IMR-90 (cell line): ENCODE results near the gene MAPK13. TPM values are rescaled to one million over a fixed set of nuclear protein-coding genes. Genes with fewer than 3 reads are reported as not detected.

ENCODE experiments used
- ATAC-seq: fragments of 200-7000 bp; cut with Tn5 transposase; 2 replicates; pipeline ENCODE4 v1.9.1; 2020; ENCODE audit warnings: low read depth, mild to moderate bottlenecking, moderate library complexity
- BruUV-seq: library from RNA; stranded (reverse); fragments of 400-500 nt; replicated peaks from 2 replicates; lab custom pipeline; 2021; lab: Mats Ljungman, UMichigan
- CTCF ChIA-PET: fragments of 300-600 bp; formaldehyde crosslinking; extraction: SDS; loops from one replicate; lab custom pipeline; 2021; ENCODE audit warnings: antibody characterized with exemption; lab: Yijun Ruan, JAX
- POLR2A ChIA-PET: fragments of 300-600 bp; sonication (Branson Sonifier 250); formaldehyde crosslinking; loops from one replicate; lab custom pipeline; 2022; ENCODE audit warnings: antibody characterized with exemption; ENCODE audit not compliant: unreplicated experiment; lab: Charles Lee
- DNase-seq: peaks from one replicate; pipeline ENCODE4 v3.0.0; 2013
- H2AFZ ChIP-seq: replicated peaks from 2 replicates; pipeline ENCODE3; 2013; ENCODE audit warnings: low read length, mild to moderate bottlenecking; ENCODE audit not compliant: poor library complexity
- H2AK5ac ChIP-seq: 2 replicates; pipeline ENCODE4 v1.6.1; 2013; ENCODE audit warnings: low read depth, low read length, inconsistent platforms
- H2AK9ac ChIP-seq: replicated peaks from 2 replicates; pipeline ENCODE3; 2013; ENCODE audit warnings: mild to moderate bottlenecking, low read depth, low read length, moderate library complexity; ENCODE audit not compliant: poor library complexity
- H2BK120ac ChIP-seq: 2 replicates; pipeline ENCODE4 v1.6.1; 2013; ENCODE audit warnings: low read depth, low read length, inconsistent platforms
- H2BK15ac ChIP-seq: 3 replicates; pipeline ENCODE4 v1.6.1; 2013; ENCODE audit warnings: low read depth, low read length, inconsistent platforms
- H2BK20ac ChIP-seq: 2 replicates; pipeline ENCODE4 v1.6.1; 2013; ENCODE audit warnings: low read depth, mild to moderate bottlenecking, inconsistent platforms, low read length, moderate library complexity
- H2BK5ac ChIP-seq: 2 replicates; pipeline ENCODE4 v1.6.1; 2013; ENCODE audit warnings: mild to moderate bottlenecking, low read depth, low read length, inconsistent platforms; ENCODE audit not compliant: poor library complexity, severe bottlenecking
- H3K14ac ChIP-seq: replicated peaks from 2 replicates; pipeline ENCODE4 v1.6.1; 2013; ENCODE audit warnings: low read depth, low read length, inconsistent platforms
- H3K18ac ChIP-seq: 2 replicates; pipeline ENCODE4 v1.6.1; 2013; ENCODE audit warnings: low read depth, low read length, control low read depth
- H3K23ac ChIP-seq: 2 replicates; pipeline ENCODE4 v1.6.1; 2013; ENCODE audit warnings: low read depth, low read length, inconsistent platforms
- H3K27ac ChIP-seq: 2 replicates; pipeline ENCODE4 v1.5.1; 2013; ENCODE audit warnings: mild to moderate bottlenecking, control low read depth, low read length; ENCODE audit not compliant: insufficient read depth
- H3K27me3 ChIP-seq: 2 replicates; pipeline ENCODE4 v1.6.1; 2013; ENCODE audit warnings: low read length; ENCODE audit not compliant: control insufficient read depth, insufficient read depth
- H3K36me3 ChIP-seq: 2 replicates; pipeline ENCODE4 v1.6.1; 2013; ENCODE audit warnings: low read length, mixed read lengths; ENCODE audit not compliant: control insufficient read depth, insufficient read depth
- H3K4ac ChIP-seq: 2 replicates; pipeline ENCODE4 v1.6.1; 2013; ENCODE audit warnings: low read depth, low read length, inconsistent platforms
- H3K4me1 ChIP-seq: 2 replicates; pipeline ENCODE4 v1.6.1; 2013; ENCODE audit warnings: low read length, mixed read lengths; ENCODE audit not compliant: control insufficient read depth, insufficient read depth
- H3K4me2 ChIP-seq: 2 replicates; pipeline ENCODE4 v1.6.1; 2013; ENCODE audit warnings: low read depth, mild to moderate bottlenecking, control low read depth, low read length, moderate library complexity
- H3K4me3 ChIP-seq: 2 replicates; pipeline ENCODE4 v1.5.1; 2013; ENCODE audit warnings: low read depth, mild to moderate bottlenecking, control low read depth, low read length, moderate library complexity; ENCODE audit not compliant: insufficient read depth
- H3K56ac ChIP-seq: 2 replicates; pipeline ENCODE4 v1.6.1; 2013; ENCODE audit warnings: low read length, inconsistent platforms; ENCODE audit not compliant: insufficient read depth; ENCODE audit errors: extremely low read depth
- H3K79me1 ChIP-seq, 2 experiments: 2 replicates each; pipeline ENCODE4 v1.6.1; 2013; ENCODE audit warnings: low read length in 2 of 2, inconsistent platforms in 1 of 2, low read depth in 1 of 2
- H3K9ac ChIP-seq: 2 replicates; pipeline ENCODE4 v1.6.1; 2013; ENCODE audit warnings: low read depth, low read length, control low read depth
- H3K9me1 ChIP-seq: 2 replicates; pipeline ENCODE4 v1.6.1; 2013; ENCODE audit warnings: low read length, inconsistent platforms; ENCODE audit not compliant: insufficient read depth
- H3K9me3 ChIP-seq: 2 replicates; pipeline ENCODE4 v1.6.1; 2013; ENCODE audit warnings: low read length; ENCODE audit not compliant: control insufficient read depth, insufficient read depth
- H4K20me1 ChIP-seq: 2 replicates; pipeline ENCODE4 v1.6.1; 2013; ENCODE audit warnings: low read length, inconsistent platforms; ENCODE audit not compliant: insufficient read depth
- H4K5ac ChIP-seq: 2 replicates; pipeline ENCODE4 v1.6.1; 2013; ENCODE audit warnings: mild to moderate bottlenecking, low read depth, low read length, control low read depth
- H4K8ac ChIP-seq, 2 experiments: 2 replicates each; pipeline ENCODE4 v1.6.1; 2013; ENCODE audit warnings: low read depth in 2 of 2, low read length in 2 of 2, control low read depth in 1 of 2, inconsistent platforms in 1 of 2
- H4K91ac ChIP-seq: 2 replicates; pipeline ENCODE4 v1.6.1; 2013; ENCODE audit warnings: low read depth, low read length, inconsistent platforms; ENCODE audit not compliant: insufficient read depth
- ELK1 ChIP-seq: fragments of 150-350 bp; IDR thresholded peaks from 2 replicates; pipeline ENCODE4 v1.6.1; 2016; ENCODE audit warnings: low read depth, mild to moderate bottlenecking, low read length, moderate library complexity, borderline replicate concordance
- MAFK ChIP-seq: IDR thresholded peaks from 2 replicates; pipeline ENCODE4 v1.6.1; 2012; ENCODE audit warnings: low read depth, low read length, improper control_type of control experiment
- MAZ ChIP-seq: IDR thresholded peaks from 2 replicates; pipeline ENCODE4 v1.6.1; 2012; ENCODE audit warnings: low read depth, mild to moderate bottlenecking, low read length, improper control_type of control experiment, moderate library complexity, borderline replicate concordance
- MXI1 ChIP-seq: IDR thresholded peaks from 2 replicates; pipeline ENCODE4 v1.6.1; 2012; ENCODE audit warnings: low read depth, mild to moderate bottlenecking, low read length, moderate library complexity, borderline replicate concordance
- NFE2L2 ChIP-seq: fragments of 150-350 bp; IDR thresholded peaks from 2 replicates; pipeline ENCODE4 v1.6.1; 2016; ENCODE audit warnings: low read depth, mild to moderate bottlenecking, low read length
- POLR2A ChIP-seq: IDR thresholded peaks from 2 replicates; pipeline ENCODE4 v1.6.1; 2012; ENCODE audit warnings: mild to moderate bottlenecking, low read depth, low read length
- RAD21 ChIP-seq: IDR thresholded peaks from 2 replicates; pipeline ENCODE4 v1.6.1; 2012; ENCODE audit warnings: low read length, improper control_type of control experiment
- RCOR1 ChIP-seq: IDR thresholded peaks from 2 replicates; pipeline ENCODE4 v1.6.1; 2012; ENCODE audit warnings: mild to moderate bottlenecking, low read length, improper control_type of control experiment; ENCODE audit not compliant: insufficient replicate concordance
- SMC3 ChIP-seq: fragments of 150-350 bp; IDR thresholded peaks from 2 replicates; pipeline ENCODE4 v1.6.1; 2016; ENCODE audit warnings: low read depth, mild to moderate bottlenecking, antibody characterized with exemption, low read length, moderate library complexity
- WGBS, 2 experiments: methylation state at CpG; one replicate each; pipeline versions ENCODE4 v1.1.5 to v1.1.7; 2013; ENCODE audit warnings: missing lambda C conversion rate in 2 of 2; ENCODE audit not compliant: insufficient read length in 1 of 2; ENCODE audit errors: extremely low coverage in 2 of 2; 5-methylcytosine and 5-hydroxymethylcytosine counted together
- dilution Hi-C: fragments of 300-500 bp; cut with HindIII; formaldehyde crosslinking; loops from one replicate; pipeline ENCODE4 v1.14.3; 2018; ENCODE audit warnings: low sequenced_read_pairs; ENCODE audit not compliant: unreplicated experiment
- in situ Hi-C: fragments of 300-500 bp; cut with MboI; formaldehyde crosslinking; loops from 3 replicates; pipeline ENCODE4 v1.14.3; 2019; ENCODE audit warnings: low sequenced_read_pairs, inconsistent platforms, mixed read lengths
- intact Hi-C: fragments of 100-400 bp; cut with micrococcal nuclease; formaldehyde crosslinking; loops from 2 replicates; pipeline ENCODE4 v1.10.0; 2022
- polyA plus RNA-seq, 3 experiments: library from polyadenylated mRNA; depleted of rRNA; stranded (reverse); fragments of >200 nt; gene quantifications; 2 replicates each; pipeline ENCODE4 v1.2.3, GENCODE V29; 2012; ENCODE audit warnings: low replicate concordance in 1 of 3
- total RNA-seq: library from RNA; depleted of rRNA; stranded (reverse); fragments of >200 nt; gene quantifications from 2 replicates; pipeline ENCODE4 v1.2.3, GENCODE V29; 2012
- TF ChIP-seq, protein P1 (sequence below): fragments of 150-350 bp; IDR thresholded peaks from 2 replicates; pipeline ENCODE4 v1.6.1; 2017; ENCODE audit warnings: mild to moderate bottlenecking, antibody characterized with exemption, low read length, low read depth

The MAPK13 gene
- total and polyA plus RNA-seq, 2 of the 4 experiments (the other 2 are of a cell fraction) = 2.0 to 2.9 TPM

GRCh38 chr6:36082318-36082717 is 48.0 kb upstream of the MAPK13 start (continued):
- TF ChIP-seq MXI1 = no peak

GRCh38 chr6:36083446-36083845 is 46.9 kb upstream of the MAPK13 start:
- Histone ChIP-seq H3K36me3 (peaks cover 29% of the 10 kb centered on the region), H2AK5ac (no peak overlapping the region)
- POLR2A ChIA-PET = no interaction called here

More at GRCh38 chr6:36083446-36083845, 46.9 kb upstream of the MAPK13 start:
- TF ChIP-seq SMC3 (no peak), ELK1 (no peak), RCOR1 (no peak), MAFK (no peak), MXI1 (no peak), MAZ (no peak), RAD21 (no peak), POLR2A (no peak), NFE2L2 (no peak)
- TF ChIP-seq, protein P1, sequence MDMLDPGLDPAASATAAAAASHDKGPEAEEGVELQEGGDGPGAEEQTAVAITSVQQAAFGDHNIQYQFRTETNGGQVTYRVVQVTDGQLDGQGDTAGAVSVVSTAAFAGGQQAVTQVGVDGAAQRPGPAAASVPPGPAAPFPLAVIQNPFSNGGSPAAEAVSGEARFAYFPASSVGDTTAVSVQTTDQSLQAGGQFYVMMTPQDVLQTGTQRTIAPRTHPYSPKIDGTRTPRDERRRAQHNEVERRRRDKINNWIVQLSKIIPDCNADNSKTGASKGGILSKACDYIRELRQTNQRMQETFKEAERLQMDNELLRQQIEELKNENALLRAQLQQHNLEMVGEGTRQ = no peak
- CTCF ChIA-PET = no interaction called here
- no peak overlapping the region for H2AFZ ChIP-seq
- DNase-seq (no peak), ATAC-seq (no peak)
- no peak overlapping the region for H4K8ac ChIP-seq
- no peaks in the 10 kb centered on the region for H3K27me3 ChIP-seq
- peaks cover 1% of the 10 kb centered on the region; the same call in 1 of the 2 replicates for H3K9me3 ChIP-seq
- H2BK20ac ChIP-seq = no peak overlapping the region
- in situ Hi-C loops = no loop called here
- intact Hi-C loops = no loop called here
- H3K23ac ChIP-seq = no peak overlapping the region
- H4K20me1 ChIP-seq = 0 out of 2 replicates have a peak, but pooled peaks cover 5% of the 10 kb centered on the region
- H2BK15ac ChIP-seq = no peak overlapping the region
- H3K4me1 ChIP-seq = no peaks in the 10 kb centered on the region
- no CpG with 5 or more reads among the region's 3 CpGs for WGBS, 2 experiments
- H3K79me1 ChIP-seq = peaks cover 14 to 15% of the 10 kb centered on the region in 2 experiments; a peak in 3 of 4 replicates
- H2BK5ac ChIP-seq = no peak overlapping the region
- H3K9me1 ChIP-seq = no peaks in the 10 kb centered on the region
- H3K14ac ChIP-seq = no peak overlapping the region
- no peak overlapping the region for H3K18ac ChIP-seq
- H3K27ac ChIP-seq = no peak overlapping the region
- dilution Hi-C loops = no loop called here
- H3K4me2 ChIP-seq = no peak overlapping the region
- H4K5ac ChIP-seq = no peak overlapping the region
- H3K56ac ChIP-seq = no peak overlapping the region
- no peak overlapping the region for H3K4ac ChIP-seq
- no peak overlapping the region for H2BK120ac ChIP-seq
- H2AK9ac ChIP-seq = no peak overlapping the region
- no peak overlapping the region for H3K9ac ChIP-seq
- H3K4me3 ChIP-seq = no peak overlapping the region
- BruUV-seq = no TSS peak
- no peak overlapping the region for H4K91ac ChIP-seq
